GM20000 (cell line): ENCODE measurements around the gene PHF2.

Experiments
- DNase-seq: peaks from one replicate; pipeline ENCODE4 v3.0.0; 2012; ENCODE audit warnings: low spot score
- TF ChIP-seq, protein P1 (sequence below): IDR thresholded peaks from 2 replicates; pipeline ENCODE4 v1.5.1; 2012; ENCODE audit warnings: mild to moderate bottlenecking, control low read depth; ENCODE audit errors: extremely low read depth, missing control alignments

Gene PHF2

DNA sequence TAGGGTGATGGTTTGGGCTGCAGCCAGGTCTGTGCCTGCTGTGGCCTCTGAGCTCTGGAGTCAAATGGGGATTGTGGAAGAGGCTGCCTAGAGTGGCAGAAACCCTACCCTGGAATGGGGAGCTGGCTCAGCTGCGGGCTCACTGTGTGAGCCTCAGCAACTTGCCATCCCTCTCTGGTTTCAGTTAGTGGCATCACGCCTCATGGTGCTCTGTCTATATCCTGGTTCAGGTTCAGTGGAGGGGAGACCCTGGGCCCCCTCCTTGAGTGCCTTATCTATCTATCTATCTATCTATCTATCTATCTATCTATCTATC, 132.6 kb downstream of the PHF2 start:
- TF ChIP-seq, protein P1, sequence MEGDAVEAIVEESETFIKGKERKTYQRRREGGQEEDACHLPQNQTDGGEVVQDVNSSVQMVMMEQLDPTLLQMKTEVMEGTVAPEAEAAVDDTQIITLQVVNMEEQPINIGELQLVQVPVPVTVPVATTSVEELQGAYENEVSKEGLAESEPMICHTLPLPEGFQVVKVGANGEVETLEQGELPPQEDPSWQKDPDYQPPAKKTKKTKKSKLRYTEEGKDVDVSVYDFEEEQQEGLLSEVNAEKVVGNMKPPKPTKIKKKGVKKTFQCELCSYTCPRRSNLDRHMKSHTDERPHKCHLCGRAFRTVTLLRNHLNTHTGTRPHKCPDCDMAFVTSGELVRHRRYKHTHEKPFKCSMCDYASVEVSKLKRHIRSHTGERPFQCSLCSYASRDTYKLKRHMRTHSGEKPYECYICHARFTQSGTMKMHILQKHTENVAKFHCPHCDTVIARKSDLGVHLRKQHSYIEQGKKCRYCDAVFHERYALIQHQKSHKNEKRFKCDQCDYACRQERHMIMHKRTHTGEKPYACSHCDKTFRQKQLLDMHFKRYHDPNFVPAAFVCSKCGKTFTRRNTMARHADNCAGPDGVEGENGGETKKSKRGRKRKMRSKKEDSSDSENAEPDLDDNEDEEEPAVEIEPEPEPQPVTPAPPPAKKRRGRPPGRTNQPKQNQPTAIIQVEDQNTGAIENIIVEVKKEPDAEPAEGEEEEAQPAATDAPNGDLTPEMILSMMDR, result no peak

DNA sequence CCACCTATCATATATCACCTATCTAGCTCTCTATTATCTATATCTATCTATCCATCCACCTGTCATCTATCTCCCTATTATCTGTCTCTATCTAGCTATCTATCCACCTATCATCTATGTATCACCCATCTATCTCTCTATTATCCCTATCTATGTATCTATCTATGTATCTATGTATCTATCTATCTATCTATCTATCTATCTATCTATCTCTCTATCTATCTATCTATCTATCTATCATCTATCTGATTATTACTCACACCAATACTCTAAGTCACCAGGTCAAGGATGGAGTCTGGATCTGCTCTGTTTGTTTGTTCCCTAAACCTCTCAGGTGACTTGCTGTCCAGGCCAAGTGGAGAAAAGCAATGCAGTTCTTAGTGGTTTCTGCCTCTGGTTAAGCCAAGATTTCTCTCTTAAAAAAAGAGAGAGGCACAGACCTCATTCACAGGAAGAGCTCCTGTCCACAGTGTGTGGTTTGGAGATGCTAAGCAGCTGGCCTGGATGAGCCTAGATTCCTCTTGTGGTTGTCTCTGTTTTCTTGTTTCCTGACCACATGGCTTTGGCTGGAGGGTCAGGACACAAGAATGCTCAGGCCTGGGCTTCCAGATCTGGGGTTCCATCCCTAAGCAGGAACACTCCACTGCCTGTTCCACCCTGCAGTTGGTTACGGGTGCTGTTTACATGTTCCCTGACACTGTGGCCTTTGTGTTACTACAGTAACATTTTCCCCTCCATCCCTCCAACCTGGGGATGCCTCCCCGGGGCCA, 133.4 kb downstream of the PHF2 start:
- TF ChIP-seq, protein P1, result no peak
- DNase-seq, result no peak

More for the DNA sequence above, 132.6 kb downstream of the PHF2 start:
- DNase-seq, result no peak

DNA sequence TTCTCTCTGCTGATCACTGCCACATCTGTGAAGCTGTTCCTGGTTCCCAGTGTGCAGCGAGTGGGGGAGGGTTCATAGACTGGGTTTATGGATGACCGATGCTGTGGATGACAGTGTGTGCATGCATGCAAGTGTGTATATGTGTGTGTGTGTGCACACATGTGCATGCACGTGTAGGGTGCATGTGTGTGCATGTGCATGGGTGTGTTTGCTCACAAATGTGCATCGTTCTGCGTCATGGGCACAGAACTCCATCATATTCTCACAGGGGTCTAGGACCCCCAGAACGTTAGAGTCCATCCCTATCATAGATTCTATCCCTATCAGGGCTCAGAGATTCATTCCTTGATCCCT, 134.0 kb downstream of the PHF2 start:
- TF ChIP-seq, protein P1, result no peak

DNA sequence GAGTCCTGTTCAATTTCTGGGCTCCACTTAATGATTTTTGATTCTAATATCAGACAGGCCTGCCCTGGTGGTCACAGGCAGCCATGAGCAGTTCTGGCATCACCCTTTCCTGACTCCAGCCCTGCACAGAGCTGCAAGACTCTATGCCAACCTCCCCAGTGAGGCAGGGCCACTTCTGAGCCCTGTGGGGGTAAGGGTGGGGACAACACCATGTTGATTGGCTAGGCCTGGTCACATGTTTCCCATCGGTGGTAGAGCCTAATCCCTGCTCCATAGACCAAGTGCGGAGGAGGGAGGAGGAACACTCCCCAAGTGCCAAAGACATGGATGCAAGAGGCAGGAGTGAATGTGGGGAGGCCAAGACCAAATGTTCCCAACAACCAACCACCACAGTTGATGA, 134.6 kb downstream of the PHF2 start:
- TF ChIP-seq, protein P1, result no peak
- no peak for DNase-seq

More for the DNA sequence above, 134.0 kb downstream of the PHF2 start:
- DNase-seq, result no peak

DNA sequence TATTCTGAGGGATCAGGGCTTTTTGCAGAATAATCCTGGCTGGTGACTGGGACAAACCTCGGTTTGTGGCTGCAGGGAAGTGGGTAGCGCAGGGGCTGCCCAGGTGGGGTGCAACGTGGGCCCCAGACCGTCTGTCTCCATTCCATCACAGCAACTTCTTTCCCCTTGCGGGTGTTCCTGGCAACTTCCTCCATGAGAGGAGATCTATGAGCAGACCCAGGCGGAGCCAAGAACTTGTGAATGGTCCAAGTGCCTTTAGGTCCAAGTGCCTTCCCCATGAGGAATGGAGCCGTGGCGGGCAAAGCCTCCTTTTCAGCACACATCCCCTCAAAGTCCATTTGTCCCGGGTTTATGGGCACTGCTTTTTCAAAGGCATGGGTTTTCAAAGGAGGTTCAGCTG, 136.5 kb downstream of the PHF2 start:
- TF ChIP-seq, protein P1, result no peak
- DNase-seq, result no peak

DNA sequence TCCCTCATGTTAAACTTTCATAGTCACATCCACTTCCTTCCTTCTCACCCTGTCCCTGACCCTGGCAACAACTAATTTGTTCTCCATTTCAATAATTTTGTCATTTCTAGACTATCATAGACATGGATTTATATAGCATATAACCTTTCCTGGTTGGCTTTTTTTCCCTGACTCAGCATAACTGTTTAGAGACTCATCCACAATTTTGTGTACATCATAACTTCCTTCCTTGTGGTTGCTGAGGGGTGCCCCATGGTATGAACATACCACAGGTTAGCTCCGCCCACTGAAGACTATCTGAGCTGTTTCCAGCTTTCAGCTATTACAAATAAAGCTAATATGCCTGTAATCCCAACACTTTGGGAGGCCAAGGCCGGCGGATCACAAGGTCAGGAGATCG, 137.3 kb downstream of the PHF2 start:
- TF ChIP-seq, protein P1, result no peak
- DNase-seq, result no peak

DNA sequence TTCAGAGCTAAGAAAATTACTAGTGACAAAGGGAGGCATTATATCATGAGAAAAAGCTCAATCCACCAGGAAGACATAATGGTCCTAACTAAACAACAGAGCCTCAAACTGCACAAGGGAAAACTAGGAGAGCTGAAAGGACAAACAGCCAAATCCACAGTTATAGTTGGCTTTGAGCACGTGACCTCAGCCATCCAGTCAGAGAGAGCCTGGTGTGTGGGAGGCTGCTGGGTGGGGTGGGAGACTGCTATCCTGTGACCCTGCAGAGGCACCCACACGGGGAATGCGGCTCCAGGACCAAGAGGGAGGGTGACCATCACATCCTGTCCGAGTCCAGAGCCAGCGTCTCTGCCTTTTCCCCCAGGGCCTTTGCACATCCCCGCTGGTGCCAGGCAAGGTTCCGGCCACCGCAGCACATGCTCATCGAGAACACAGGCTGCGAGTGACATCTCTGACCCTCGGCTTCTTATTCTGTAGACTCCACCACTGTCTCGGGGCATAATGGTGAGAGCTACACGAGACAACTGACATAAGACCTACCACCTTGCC, 145.1 kb downstream of the PHF2 start:
- TF ChIP-seq, protein P1, result no peak
- no peak for DNase-seq
